ENCODE data around the gene ZNRF1. TPM values are rescaled to one million over a fixed set of nuclear protein-coding genes. Genes with fewer than 3 reads are reported as not detected.
"Not testable (repeated sequence)": the region's sequence is repeated elsewhere in the genome, so short reads cannot be mapped to it uniquely, and the experiment has no call there.

Gene ZNRF1
- total RNA-seq, result 10 to 100 TPM; 15.4 to 23.5 TPM
- long read RNA-seq, donor 1, full-length matches to known transcripts, result 15 of 17 reads
- long read RNA-seq, donor 1, partial matches to known transcripts, result 0 of 17 reads
- long read RNA-seq, donor 1, other reads (novel, unspliced or antisense), result 2 of 17 reads
- long read RNA-seq, donor 2, full-length matches to known transcripts, result 5 of 12 reads
- long read RNA-seq, donor 2, partial matches to known transcripts, result 0 of 12 reads
- long read RNA-seq, donor 2, other reads (novel, unspliced or antisense), result 7 of 12 reads

DNA sequence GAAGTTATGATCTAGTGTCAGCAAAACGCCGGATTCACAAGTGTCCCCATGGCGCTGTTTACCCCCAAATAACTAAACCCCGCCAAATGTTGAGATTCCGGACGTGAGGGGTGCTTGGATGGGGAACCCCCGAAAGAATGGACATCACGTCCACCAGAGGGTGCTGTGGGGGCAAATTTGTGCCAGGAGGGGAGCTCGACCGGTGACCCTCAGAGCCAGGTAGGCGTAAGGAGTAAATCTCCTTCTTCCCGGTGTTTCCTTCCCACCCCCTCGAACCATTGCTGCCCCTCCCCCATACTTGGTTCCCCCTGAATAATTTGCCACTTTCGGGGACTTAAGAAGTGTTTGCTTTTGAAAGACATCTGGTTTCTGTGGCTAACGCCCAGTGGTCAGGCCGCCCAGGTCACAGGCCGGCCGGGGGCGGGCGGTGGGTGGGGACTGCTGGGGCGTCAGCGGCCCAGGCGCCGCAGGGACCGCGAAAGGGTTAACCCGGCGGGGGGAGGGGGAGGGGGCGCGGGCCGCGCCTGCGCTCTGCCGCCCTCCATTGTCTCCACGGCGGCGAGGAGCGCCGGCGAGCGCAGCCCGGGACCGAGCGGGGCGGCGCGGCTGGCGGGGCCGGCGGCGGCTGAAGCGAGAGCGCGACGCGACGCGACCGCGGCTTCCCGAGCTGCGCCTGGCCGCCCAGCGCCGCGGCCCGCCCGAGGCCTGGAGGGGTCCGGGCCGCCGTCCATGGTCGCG, at the start of gene ZNRF1:
Gene ZNRF1, plus strand, starts transcription at position 544 of the 738 bp plus-strand sequence. CDS start 648 bp downstream, outside the sequence.
- intact Hi-C loops (cut with DNase I), result loop anchor here (2.0 kb wide), 1 partner anchor 112 kb away; no protein-coding TSS in a partner anchor
- DNase-seq (ENCODE audit: low spot score), result peak; percentile 94

DNA sequence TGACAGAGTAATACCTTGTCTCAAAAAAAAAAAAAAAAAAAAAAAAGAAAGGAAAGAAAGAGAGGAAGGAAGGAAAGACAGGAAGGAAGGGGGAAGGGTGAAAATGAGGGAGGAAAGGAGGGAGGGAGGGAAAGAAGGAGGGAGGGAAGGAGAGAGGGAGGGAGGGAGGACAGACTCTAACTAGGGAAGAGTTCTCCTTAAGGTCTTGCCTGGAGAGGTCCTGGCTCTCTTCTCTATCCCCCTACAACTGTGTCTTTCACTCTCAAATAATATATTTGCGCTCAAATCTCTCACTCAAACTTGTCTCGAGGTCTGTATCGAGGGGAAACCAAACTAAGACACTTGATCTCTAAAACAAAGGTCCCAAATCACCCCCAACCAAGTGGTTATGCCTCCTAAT, 49.5 kb upstream of the ZNRF1 start:
- DNase-seq (ENCODE audit: low spot score), result no peak
- intact Hi-C loops (cut with DNase I), result no loop called here

DNA sequence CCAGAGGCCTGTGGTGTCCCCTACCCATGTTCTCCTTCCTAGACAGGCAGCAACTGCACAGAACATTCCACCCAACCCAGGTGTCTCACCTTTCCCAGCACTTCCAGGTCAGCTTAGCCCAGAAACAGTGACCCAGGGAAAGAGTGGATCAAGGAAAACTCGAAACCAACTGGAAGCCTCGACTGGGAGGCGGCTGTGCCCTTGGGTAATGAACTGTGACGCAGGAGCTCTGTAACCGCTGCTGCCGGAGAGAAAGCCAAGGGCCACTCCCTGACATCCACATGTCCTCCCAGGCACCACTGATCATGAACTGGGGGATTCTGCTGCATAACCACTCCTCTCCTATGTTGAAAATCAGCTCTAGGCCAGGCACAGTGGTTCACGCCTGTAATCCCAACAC, 48.3 kb upstream of the ZNRF1 start:
- intact Hi-C loops (cut with DNase I), result no loop called here

DNA sequence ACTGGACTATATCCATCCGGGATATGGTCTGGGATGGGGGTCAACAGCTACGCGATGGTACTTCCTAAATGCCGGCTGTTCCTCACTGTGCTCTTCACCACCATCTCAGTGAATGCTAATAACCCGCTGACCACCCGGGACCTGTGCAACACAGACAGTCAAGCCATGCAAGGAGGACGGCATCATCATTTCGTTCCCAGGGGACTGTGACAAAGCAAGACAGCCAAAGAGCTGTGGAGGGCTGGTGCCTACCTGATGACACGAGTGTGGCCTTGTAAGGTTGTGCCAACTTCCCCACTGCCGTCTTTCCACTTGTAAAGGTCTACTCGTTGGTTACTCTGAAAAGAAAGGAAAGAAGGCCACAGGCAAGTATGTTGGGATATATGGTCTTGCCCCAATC, 47.6 kb upstream of the ZNRF1 start:
- intact Hi-C loops (cut with DNase I), result no loop called here

More for the DNA sequence above, 48.3 kb upstream of the ZNRF1 start:
- DNase-seq (ENCODE audit: low spot score), result no peak

DNA sequence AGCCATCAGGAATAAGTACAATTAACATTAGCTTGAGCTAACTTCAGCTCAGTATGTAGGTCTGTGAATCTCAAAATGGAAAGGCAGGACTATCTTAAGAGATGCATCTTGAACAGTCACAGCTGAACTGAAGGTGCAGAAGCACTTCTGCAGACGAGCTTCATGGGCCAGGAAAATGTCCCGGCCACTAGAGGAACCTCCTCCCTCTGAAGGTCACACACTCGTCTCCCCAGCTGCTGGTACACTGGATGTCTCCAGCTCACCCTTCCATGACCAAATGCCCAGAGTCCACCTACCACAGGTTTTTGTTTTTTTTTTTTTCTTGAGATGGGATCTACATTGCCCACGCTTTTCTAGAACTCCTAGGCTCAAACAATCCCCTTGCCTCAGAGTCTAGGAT, 47.1 kb upstream of the ZNRF1 start:
- DNase-seq (ENCODE audit: low spot score), result no peak
- intact Hi-C loops (cut with DNase I), result no loop called here

More for the DNA sequence above, 47.6 kb upstream of the ZNRF1 start:
- DNase-seq (ENCODE audit: low spot score), result no peak

DNA sequence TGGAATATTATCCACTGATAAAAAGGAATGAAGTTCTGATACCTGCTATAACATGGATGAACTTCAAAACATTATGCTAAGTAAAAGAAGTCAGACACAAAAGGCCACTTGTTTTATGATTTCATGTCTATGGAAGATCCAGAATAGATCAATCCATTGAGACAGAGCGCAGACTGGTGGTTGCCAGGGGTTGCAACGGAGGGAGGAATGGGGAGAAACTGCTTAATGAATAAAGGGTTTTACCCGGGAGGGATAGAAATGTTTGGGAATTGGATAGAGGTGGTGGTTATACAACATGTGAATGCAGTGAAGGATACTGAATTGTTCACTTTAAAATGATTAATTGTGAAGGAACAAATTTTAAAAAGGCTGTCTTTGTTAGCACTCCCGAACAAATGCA, 44.1 kb upstream of the ZNRF1 start:
- intact Hi-C loops (cut with DNase I), result no loop called here
- DNase-seq (ENCODE audit: low spot score), result no peak

DNA sequence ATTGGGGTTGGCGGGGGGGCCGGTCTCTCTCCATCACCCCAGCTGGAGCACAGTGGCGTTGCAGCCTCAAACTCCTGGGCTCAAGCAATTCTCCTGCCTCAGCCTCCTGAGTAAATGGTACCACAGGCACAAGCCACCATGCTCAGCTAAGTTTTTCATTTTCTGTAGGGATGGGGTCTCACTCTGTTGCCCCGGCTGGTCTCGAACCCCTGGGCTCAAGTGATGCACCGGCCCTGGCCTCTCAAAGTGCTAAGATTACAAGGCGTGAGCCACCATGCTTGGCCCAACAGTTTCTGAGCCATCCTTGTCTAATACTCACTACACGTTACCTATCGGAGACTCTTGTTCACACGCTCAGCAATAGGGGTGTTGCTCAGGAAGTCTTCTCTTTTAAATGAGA, 25.5 kb upstream of the ZNRF1 start:
- no peak for DNase-seq (ENCODE audit: low spot score)
- intact Hi-C loops (cut with DNase I), result no loop called here

DNA sequence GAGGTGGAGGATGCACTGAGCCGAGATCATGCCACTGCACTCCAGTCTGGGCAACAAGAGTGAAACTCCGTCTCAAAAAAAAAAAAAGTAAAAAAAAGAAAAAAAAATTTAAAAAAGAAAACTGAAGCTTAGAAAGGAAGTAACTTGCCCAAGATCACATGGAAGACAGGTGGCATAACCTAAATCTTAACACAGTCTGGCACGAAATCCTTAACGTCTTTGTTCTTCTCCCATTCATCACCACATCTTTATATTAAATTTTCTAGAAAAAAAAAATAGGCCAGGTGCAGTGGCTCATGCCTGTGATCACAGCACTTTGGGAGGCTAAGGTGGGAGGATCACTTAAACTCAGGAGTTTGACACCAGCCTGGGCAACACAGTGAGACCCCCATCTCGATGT, 23.2 kb upstream of the ZNRF1 start:
- no peak for DNase-seq (ENCODE audit: low spot score)
- intact Hi-C loops (cut with DNase I), result loop anchor here in 1 of 2 donors (2.0 kb wide), 1 partner anchor 37 kb away; no protein-coding TSS in a partner anchor

DNA sequence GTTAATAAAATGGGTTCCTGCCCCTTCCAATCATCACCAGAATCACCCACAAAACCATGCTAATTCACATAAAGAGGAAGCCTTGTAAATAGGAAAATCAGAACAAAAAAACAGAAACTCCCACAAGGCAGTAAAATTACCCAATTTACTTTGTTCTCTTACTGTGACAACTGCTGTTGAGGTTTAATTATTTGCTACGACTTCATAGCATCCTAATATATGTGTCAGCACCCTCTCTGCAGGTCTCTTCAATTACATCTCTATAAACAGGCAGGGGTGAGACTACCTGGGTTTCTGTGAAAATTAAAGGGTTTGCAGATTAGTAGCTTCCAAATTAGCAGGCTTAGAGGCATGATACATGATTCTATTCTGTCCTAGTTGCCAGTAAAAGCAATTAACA, 16.6 kb upstream of the ZNRF1 start:
- intact Hi-C loops (cut with DNase I), result no loop called here
- DNase-seq (ENCODE audit: low spot score), result no peak

DNA sequence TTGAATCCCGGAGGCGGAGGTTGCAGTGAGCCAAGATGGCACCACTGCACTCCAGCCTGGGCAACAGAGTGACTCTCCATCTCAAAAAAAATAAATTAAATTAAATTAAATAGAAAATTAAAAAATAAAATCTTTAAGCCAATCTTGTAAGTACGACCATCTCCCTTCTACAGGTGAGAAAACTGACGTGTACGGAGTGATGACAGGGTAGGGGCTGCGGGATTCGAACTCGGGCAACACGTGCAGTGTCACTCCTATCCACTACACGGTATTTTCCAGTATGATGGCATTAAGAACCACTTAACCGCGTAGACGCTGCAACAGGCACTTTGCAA, 14.7 kb upstream of the ZNRF1 start:
- DNase-seq (ENCODE audit: low spot score), result no peak
- intact Hi-C loops (cut with DNase I), result no loop called here

DNA sequence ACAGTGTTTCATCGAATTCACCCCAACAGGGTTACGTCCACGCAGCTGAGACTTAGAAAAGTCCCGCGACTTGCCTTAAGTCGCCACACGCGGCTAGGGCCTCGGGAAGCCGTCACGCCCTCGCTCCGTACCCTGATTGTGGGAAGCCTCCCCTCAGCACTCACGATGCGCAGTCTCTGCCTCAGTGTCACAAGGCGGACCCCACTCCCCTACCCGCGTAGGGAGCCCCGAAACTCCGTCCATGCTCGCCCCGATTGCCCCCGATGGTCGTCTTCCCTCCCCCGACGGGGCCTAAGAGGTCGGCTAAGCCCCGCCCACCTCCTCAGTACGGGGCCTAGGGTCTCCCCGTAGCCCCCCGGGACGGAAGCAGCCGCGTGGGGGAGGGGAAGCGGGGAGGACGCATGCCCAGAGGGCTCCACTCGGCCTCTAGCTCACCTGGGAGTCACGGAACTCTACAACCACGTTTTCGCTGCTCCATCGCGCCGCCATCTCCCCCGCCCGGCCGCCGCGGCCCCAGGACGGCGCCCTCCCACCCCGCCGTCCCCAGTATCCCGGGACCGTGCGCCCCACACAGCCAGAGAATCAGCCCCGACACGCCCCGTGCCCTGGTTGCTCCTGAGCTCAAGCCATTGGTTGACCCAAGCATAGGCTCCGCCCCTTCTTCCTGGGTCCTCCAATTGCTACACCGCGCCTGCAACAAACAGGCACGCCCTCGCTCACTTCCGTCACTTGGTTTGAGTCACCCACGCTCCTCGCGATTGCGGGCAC, 14.1 kb upstream of the ZNRF1 start, which contains the start of gene WDR59:
Gene WDR59, minus strand, starts transcription at position 595 of the 768 bp plus-strand sequence. Its CDS starts 106 bp downstream, at position 489.
- DNase-seq (ENCODE audit: low spot score), result peak; percentile 99
- intact Hi-C loops (cut with DNase I), result no loop called here

DNA sequence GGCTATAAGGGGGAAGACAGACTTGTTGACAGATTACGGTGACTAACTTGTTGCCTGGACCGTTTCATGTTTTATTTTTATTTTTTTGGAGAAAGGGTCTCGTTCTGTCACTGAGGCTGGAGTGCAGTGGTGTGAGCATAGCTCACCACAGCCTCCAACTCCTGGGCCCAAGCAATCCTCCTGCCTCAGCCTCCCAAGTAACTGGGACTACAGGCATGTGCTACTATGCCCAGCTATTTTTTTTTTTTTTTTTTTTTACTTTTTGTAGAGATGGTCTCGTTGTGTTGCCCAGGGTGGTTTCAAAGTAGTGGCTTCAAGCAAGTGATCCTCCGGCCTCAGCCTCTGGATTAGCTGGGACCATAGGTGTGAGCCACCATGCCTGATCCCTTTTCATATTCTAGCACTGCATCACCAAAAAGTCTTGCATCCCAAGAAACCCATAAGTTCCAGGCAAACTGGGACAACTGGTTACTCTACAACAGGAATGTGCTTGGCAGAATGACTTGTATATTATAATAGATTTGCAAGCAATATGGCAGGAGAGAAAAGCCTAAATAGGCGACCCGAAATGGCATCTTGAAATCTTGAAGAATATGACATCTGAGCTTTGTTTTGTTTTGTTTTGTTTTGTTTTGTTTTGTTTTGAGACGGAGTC, 11.7 kb upstream of the ZNRF1 start:
- no peak for DNase-seq (ENCODE audit: low spot score)
- intact Hi-C loops (cut with DNase I), result no loop called here

DNA sequence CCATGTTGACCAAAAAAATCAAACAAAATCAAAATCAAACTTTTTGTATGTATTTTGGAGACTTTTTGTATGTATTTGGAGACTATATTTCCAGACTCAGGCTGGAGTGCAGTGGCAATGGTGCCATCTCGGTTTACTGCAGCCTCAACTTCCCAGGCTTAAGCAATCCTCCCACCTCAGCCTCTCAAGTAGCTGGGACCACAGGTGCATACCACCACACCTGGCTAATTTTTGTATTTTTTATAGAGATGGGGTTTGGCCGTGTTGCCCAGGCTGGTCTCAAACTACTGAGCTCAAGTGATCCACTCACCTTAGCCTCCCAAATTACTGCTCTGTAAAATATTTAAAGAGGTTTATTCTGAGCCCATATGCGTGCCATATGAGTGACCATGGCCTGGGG, 9.0 kb upstream of the ZNRF1 start:
- DNase-seq (ENCODE audit: low spot score); intact Hi-C loops (cut with DNase I): not testable (repeated sequence)

DNA sequence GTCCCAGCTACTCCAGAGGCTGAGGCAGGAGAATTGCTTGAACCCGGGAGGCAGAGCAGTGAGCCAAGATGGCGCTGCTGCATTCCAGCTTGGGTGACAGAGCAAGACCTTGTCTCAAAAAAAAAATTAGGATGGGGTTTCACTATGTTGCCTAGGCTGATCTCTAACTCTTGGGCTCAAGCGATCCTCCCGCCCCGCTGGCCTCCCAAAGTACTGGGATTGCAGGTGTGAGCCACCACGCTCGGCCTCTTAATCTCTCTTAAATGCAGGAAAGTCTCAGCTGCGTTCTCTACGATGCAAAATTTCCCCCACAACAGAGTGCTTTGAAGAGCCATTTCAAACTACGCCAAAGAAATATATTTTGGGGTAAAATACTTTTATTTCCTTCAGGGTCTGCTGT, 8.0 kb upstream of the ZNRF1 start:
- no peak for DNase-seq (ENCODE audit: low spot score)
- intact Hi-C loops (cut with DNase I), result no loop called here

DNA sequence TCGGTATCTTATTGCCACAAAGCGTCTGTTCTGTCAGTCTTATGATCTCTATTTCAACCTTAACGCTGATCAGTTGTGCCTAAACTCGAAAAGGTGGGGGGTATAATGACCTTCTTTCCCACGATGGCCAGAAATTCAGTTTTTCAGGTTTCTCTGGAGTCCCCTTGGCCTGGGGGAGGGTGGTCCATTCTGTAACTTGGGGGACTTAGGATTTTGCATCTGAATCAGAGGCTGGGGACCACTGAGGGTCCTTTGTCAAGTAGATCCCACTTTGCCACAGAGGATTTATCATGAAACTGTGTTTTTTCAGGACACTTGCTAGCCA, 7.6 kb upstream of the ZNRF1 start:
- no peak for DNase-seq (ENCODE audit: low spot score)
- intact Hi-C loops (cut with DNase I), result no loop called here

DNA sequence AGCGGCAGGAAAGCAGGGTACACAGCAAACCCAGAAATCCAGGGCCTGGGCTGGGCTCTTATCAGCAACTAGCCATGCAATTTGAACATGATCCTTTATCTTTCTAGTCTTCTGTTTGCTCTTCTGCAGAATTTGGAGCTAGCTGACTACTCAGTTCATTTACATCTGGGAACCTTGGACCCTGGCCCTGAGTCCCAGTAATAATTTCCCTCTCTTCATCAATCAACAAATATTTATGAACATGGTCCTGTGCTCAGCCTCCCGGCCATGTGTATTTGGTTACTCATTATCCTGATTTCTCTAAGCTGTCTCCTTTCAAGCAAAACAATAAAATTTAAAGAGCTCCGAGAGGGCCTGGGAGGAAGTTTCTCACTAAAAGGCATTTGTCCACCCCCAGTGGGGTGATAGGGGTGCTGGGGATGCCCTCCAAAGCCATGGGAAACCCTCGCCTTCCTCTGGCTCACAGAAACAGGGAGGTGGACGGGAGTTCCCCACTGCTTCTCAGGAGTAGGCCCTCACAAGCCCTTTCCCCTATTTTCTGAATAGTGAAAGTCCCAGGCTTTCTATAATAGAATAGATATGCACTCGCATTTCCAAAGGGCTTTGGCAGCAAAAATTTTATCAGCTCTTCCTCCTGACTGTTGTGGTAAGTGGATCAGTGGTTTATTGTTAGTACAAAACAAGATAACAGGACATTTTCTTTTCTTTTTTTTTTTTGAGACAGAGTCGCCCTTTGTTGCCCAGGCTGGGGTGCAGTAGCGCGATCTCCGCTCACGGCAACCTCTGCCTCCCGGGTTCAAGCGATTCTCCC, 7.0 kb upstream of the ZNRF1 start:
- no peak for DNase-seq (ENCODE audit: low spot score)
- intact Hi-C loops (cut with DNase I), result no loop called here

DNA sequence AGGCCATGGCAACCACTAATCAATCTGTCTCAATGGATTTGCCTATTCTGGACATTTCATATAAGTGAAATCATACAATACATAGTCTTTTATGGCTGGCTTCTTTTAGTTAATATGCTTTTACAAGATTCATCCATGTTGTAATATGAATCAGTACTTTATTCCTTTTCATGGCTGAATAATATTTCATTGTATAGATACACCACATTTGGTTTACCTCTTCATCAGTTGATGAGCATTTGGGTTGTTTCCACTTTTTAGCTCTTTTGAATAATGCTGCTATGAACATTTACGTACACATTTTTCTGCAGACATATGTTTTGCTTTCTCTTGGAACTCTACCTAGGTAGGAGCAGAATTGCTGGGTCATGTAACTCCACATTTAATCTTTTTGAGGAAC, 2.8 kb upstream of the ZNRF1 start:
- intact Hi-C loops (cut with DNase I), result no loop called here
- DNase-seq (ENCODE audit: low spot score), result no peak

DNA sequence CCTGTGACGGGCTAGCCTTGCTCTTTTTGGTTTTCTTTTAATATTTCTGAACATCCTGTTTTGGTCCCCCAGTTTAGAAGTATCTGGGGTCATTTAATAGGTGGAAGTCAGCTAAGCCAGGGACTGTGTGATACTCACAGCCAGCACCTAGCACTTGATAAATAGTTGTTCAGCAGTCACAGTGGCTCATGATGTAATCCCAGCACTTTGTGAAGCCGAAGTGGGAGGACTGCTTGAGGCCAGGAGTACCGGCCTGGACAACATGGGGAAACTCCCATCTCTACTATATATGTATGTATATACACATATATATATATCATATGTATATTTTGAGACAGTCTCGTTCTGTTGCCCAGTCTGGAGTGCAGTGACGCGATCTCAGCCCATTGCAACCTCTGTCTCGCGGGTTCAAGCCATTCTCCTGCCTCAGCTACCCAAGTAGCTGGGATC, 1.8 kb upstream of the ZNRF1 start:
- peak; percentile 46 for DNase-seq (ENCODE audit: low spot score)
- intact Hi-C loops (cut with DNase I), result no loop called here

DNA sequence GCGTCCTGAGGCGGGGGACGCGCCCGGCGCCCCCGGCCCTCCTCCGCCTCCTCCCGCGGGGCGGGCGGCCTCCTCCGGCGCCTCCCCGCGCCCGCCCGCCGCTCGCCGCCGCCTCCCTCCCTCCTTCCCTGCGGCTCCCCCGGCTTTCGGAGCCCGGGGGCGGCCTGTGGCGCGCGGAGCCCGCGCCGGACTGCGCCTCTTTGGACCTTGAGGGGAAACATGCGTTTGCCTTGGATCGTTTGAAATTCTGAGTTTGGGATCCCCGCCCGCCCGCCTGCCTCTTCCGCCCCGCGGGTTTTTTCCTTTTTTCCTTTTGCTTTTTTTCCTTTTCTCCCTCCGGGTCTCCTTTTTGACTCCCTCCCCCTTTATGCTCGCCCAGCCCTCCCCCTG, 390 bp downstream of the ZNRF1 start:
- DNase-seq (ENCODE audit: low spot score), result peak; percentile 82
- intact Hi-C loops (cut with DNase I), result loop anchor here (2.0 kb wide), 1 partner anchor 112 kb away; no protein-coding TSS in a partner anchor

Data from posterior vena cava (tissue), 2 donors.